Kidney (tissue), 14 donors: ENCODE measurements around the gene GALR3. TPM values are rescaled to one million over a fixed set of nuclear protein-coding genes. Genes with fewer than 3 reads are reported as not detected.
A peak's percentile ranks its signal among the peaks of the same experiment; 100 is the strongest.

Source experiments
- DNase-seq, 5 donors: peaks; one replicate each; pipeline ENCODE4 v3.0.0-alpha.2; 2013 to 2020
- FAIRE-seq: peaks from 2 replicates; lab custom pipeline; 2012; peaks lifted over from hg19 to GRCh38; lab: Jason Lieb, UNC
- H3K27ac ChIP-seq, 2 donors: one replicate each; pipeline ENCODE4 v1.7.0; 2013; ENCODE audit warnings: low read depth in 2 of 2, low read length in 2 of 2, inconsistent platforms in 1 of 2
- H3K27me3 ChIP-seq: one replicate; pipeline ENCODE4 v1.7.1; 2013; ENCODE audit warnings: low read length, inconsistent platforms; ENCODE audit not compliant: control insufficient read depth, insufficient read depth
- H3K36me3 ChIP-seq, 3 donors: one replicate each; pipeline versions ENCODE4 v1.7.0 to v1.7.1; 2013; ENCODE audit warnings: low read length in 3 of 3, control low read depth in 1 of 3, inconsistent platforms in 1 of 3; ENCODE audit not compliant: insufficient read depth in 3 of 3, control insufficient read depth in 2 of 3
- H3K4me1 ChIP-seq, 3 donors: one replicate each; pipeline versions ENCODE4 v1.7.0 to v1.7.1; 2013; ENCODE audit warnings: low read length in 3 of 3, inconsistent platforms in 1 of 3, low read depth in 1 of 3; ENCODE audit not compliant: control insufficient read depth in 2 of 3, insufficient read depth in 2 of 3
- H3K4me3 ChIP-seq, 3 donors: one replicate each; pipeline versions ENCODE4 v1.7.0 to v1.8.1; 2013; ENCODE audit warnings: low read length in 3 of 3, control low read depth in 1 of 3, inconsistent platforms in 1 of 3
- H3K9ac ChIP-seq, 3 donors: one replicate each; pipeline versions ENCODE4 v1.7.0 to v1.7.1; 2013; ENCODE audit warnings: low read length in 3 of 3, control low read depth in 1 of 3, inconsistent platforms in 1 of 3
- H3K9me3 ChIP-seq, 3 donors: one replicate each; pipeline versions ENCODE4 v1.7.0 to v1.7.1; 2013; ENCODE audit warnings: low read length in 3 of 3, control low read depth in 1 of 3, inconsistent platforms in 1 of 3; ENCODE audit not compliant: control insufficient read depth in 2 of 3, insufficient read depth in 1 of 3
- intact Hi-C: fragments of 100-400 bp; cut with DNase I; formaldehyde crosslinking; loops from one replicate; pipeline ENCODE4 v1.11.1; 2022
- polyA plus RNA-seq: library from polyadenylated mRNA; stranded (reverse); fragments of 350-450 nt; fragmentation: Illumina TruSeq; extraction: RNeasy Lipid Tissue Mini Kit (QIAGEN cat#74804); gene quantifications from one replicate; pipeline ENCODE4 v1.2.3, GENCODE V29; 2014; ENCODE audit warnings: low read depth, low replicate concordance; ENCODE audit not compliant: insufficient read depth
- total RNA-seq: library from RNA; stranded (reverse); fragmentation: NEBNext Ultra II Directional; extraction: Animal tissue kit (Norgen Biotek cat#: 25700); gene quantifications from one replicate; pipeline ENCODE4 v1.2.1, GENCODE V29; 2021
- TF ChIP-seq, protein P1 (sequence below): IDR thresholded peaks from 3 replicates; pipeline ENCODE4 v1.5.1; 2012; ENCODE audit warnings: mild to moderate bottlenecking, moderate library complexity, borderline replicate concordance; ENCODE audit not compliant: insufficient read depth; ENCODE audit errors: extremely low read depth
- donor health status: control.
- donor health status: control.
- donor health status: control.
- donor health status: control.
- donor health status: control.
- donor health status: DM: yes; HTN: yes; CAD: no.
- donor health status: Normal renal cell carcinoma (clear cell type).

Gene GALR3
- total and polyA plus RNA-seq, 2 donors from 2014 or later, result not detected

DNA sequence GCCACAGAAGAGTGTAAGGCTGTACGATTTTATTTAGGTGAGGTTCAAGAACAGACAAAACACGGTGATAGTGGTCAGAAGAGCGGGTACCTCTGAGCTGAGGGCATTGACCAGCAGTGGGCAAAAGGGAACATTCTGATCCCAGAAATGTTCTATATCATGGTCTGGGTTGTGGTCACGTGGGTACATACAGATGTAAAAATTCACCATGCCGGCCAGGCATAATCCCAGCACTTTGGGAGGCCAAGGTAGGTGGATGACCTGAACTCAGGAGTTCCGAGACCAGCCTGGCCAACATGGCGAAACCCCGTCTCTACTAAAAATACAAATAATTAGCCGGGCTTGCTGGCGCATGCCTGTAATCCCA, 46.6 kb upstream of the GALR3 start:
- TF ChIP-seq, protein P1, sequence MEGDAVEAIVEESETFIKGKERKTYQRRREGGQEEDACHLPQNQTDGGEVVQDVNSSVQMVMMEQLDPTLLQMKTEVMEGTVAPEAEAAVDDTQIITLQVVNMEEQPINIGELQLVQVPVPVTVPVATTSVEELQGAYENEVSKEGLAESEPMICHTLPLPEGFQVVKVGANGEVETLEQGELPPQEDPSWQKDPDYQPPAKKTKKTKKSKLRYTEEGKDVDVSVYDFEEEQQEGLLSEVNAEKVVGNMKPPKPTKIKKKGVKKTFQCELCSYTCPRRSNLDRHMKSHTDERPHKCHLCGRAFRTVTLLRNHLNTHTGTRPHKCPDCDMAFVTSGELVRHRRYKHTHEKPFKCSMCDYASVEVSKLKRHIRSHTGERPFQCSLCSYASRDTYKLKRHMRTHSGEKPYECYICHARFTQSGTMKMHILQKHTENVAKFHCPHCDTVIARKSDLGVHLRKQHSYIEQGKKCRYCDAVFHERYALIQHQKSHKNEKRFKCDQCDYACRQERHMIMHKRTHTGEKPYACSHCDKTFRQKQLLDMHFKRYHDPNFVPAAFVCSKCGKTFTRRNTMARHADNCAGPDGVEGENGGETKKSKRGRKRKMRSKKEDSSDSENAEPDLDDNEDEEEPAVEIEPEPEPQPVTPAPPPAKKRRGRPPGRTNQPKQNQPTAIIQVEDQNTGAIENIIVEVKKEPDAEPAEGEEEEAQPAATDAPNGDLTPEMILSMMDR, result no peak
- FAIRE-seq, result no peak

DNA sequence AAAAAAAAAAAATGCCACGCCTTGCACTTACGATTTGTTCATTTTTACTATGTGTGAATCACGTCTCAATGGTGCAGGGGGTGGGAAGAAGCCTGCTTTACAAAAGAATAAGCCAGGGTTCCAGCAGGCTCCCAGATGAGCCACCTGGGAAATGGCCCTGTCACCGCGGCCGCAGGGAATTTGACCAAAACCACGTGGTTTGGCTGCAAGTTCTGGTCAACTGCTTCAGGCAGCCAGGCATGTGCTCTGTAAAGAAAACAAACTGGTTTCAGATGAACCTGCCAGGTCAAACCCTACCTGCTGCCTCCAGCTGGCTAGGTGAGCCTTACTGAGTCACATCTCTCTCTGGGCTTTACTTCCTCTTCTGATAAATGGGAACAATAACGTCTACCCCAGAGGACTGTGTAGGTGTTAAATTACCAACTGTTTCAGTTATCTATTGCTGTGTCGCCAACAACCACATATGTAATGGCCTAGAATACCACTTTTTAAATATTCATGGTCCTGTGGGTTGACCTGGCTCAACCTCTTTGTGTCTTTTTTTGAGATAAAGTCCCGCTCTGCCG, 46.0 kb upstream of the GALR3 start:
- TF ChIP-seq, protein P1, result no peak
- no peaks in the 10 kb centered on the region for H3K27me3 ChIP-seq
- H3K4me3 ChIP-seq, result no peak overlapping the region
- intact Hi-C loops, result no loop called here
- no peak overlapping the region for H3K27ac ChIP-seq
- peaks cover 0 to 5% (median 0%) of the 10 kb centered on the region in 3 donors for H3K36me3 ChIP-seq
- H3K9me3 ChIP-seq, result no peaks in the 10 kb centered on the region
- peaks cover 0 to 6% (median 0%) of the 10 kb centered on the region in 3 donors for H3K4me1 ChIP-seq
- H3K9ac ChIP-seq, result no peak overlapping the region
- peak; percentile 67 to 93 (median 82) for DNase-seq
- peak; percentile 13 for FAIRE-seq

More for the DNA sequence above, 46.6 kb upstream of the GALR3 start:
- H3K27me3 ChIP-seq, result no peaks in the 10 kb centered on the region
- no peak overlapping the region for H3K9ac ChIP-seq
- H3K4me1 ChIP-seq, result peaks cover 0 to 3% (median 0%) of the 10 kb centered on the region in 3 donors
- H3K36me3 ChIP-seq, result peaks cover 0 to 5% (median 3%) of the 10 kb centered on the region in 3 donors
- DNase-seq, result no peak
- no peak overlapping the region for H3K4me3 ChIP-seq
- intact Hi-C loops, result no loop called here
- no peak overlapping the region for H3K27ac ChIP-seq
- H3K9me3 ChIP-seq, result no peaks in the 10 kb centered on the region

DNA sequence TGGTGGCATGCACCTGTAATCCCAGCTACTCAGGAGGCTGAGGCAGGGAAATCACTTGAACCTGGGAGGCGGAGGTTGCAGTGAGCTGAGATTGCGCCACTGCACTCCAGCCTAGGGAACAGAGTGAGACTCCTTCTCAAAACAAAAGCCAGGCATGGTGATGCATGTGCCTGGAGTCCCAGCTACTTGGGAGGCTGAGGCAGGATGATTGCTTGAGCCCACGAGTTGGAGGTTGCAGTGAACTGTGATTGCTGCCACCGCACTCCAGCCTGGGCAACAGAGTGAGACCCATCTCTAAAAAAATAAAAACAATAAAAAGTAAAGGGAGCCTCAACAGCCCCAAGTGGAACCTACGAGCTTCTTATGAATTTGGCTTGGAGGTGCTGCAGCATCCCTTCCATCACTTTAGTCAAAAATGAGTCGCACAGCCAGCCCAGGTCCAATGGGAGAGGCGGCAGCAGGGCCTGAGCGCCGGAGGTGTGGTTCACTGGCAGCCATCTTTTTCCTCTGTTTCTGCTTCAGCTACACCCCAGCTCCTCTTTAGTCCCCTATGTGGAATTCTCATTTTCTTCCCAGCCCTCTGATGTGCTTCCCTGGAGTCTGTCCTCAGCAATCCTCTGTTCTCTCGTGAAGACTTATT, 44.7 kb upstream of the GALR3 start:
- DNase-seq (no peak), FAIRE-seq (no peak)
- intact Hi-C loops, result no loop called here
- Histone ChIP-seq H3K9me3 (no peaks in the 10 kb centered on the region), H3K4me1 (peaks cover 0 to 7% (median 0%) of the 10 kb centered on the region in 3 donors), H3K27ac (no peak overlapping the region), H3K36me3 (no peaks in the 10 kb centered on the region), H3K4me3 (no peak overlapping the region), H3K9ac (no peak overlapping the region), H3K27me3 (no peaks in the 10 kb centered on the region)
- TF ChIP-seq, protein P1, result no peak
